GM19467 (cell line): ENCODE measurements around the gene ARMH1.
"Not testable (repeated sequence)": the region's sequence is repeated elsewhere in the genome, so short reads cannot be mapped to it uniquely, and the experiment has no call there.

Experiments
- ATAC-seq: cut with Tn5 transposase; IDR thresholded peaks from one replicate; pipeline ENCODE4 v1.9.1; 2021; ENCODE audit warnings: mild to moderate bottlenecking, moderate library complexity; ENCODE audit not compliant: unreplicated experiment

ARMH1 gene

GRCh38 chr1:44766421-44766820 is 91.9 kb downstream of the ARMH1 start:
- not testable (repeated sequence) for ATAC-seq
